GM18858 (cell line): ENCODE results near the gene FBXO22.
"Not testable (repeated sequence)": the region's sequence is repeated elsewhere in the genome, so short reads cannot be mapped to it uniquely, and the experiment has no call there.

Experiments used
- ATAC-seq: cut with Tn5 transposase; IDR thresholded peaks from one replicate; pipeline ENCODE4 v1.9.1; 2021; ENCODE audit not compliant: unreplicated experiment

FBXO22 gene

DNA sequence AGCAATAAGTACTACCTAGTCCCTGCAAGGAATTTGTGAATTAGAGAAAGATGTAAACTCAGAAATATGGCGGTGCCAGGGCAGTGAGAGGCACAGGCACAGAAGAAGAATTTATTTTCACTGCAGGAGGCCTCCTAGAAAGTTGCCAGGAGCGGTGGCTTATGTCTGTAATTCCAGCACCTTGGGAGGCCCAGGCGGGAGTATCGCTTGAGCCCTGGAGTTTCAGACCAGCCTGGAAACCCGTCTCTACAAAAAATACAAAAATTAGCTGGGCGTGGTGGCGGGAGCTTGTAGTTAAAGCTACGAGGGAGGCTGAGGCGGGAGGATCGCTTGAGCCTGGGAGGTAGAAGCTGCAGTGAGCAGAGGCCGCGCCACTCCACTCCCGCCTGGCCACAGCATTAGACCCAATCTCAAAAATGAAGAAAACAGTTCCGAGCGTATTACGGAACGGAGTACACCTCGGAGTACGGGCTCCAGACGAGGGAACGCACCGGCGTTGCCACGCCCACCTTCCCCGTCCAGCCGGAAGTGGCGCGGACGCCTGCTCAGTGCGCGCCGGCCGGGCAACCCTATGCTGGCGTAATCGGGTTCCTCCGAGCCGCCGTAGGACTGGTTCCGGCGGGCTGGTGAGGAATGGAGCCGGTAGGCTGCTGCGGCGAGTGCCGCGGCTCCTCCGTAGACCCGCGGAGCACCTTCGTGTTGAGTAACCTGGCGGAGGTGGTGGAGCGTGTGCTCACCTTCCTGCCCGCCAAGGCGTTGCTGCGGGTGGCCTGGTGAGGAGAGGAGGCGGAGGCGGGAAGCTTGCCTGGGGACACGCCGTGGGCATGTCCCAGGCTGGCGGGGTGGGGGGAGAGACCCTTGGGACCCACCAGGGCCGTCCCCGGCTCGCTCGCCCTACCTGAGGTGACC, at the start of gene FBXO22:
Gene FBXO22, plus strand, starts transcription at position 548 of the 909 bp plus-strand sequence. Its CDS starts 86 bp downstream, at position 634.
- peak; percentile 70 for ATAC-seq

DNA sequence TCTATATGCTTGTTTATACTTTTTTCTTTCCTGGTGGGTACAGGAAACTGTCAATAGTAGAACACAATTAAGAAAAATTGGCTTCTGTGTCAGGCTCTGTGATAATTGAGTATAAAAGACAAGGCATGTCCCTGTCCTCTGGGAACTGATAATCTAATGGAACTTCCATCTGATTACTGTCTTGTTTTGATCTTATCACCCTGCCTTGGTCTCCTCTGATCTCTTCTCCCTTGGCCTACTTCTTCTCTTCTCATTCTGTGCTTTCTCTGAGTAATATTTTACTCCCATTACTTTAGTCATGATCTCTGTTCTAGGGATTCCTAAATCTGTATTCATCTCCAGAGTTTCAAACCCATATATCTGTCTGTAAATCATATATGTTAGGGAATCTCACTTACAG, 45.8 kb upstream of the FBXO22 start:
- ATAC-seq, result no peak

DNA sequence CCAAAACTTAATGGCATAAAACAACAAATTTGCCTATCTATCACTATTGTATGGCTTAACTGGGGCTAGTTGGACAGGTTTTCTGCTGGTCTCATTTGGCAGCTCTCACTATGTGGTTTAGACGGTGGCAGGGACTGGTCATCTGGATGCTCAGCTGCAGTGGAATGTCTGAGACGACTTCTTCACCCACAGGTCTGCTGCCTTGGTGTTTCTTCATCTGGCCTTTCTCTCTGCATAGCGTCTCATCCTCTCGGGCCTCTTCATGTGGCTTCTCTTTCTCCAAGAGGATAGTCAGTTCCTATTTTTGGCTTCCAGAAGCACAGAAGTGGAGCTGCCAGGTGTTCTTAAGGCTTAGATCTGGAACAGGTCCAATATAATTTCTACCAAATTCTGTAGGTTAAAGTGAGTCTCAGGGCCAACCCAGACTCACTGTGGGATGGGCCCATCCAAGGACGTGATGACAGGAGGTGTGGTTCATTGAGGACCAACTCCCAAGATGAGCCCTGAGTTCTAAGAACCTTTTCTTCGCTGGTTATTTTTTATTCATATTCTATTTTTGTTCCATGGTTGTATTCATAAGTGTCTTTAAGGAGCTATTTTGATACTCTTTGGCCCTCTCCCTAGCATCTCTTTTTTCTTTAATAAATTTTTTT, 41.8 kb upstream of the FBXO22 start:
- no peak for ATAC-seq

DNA sequence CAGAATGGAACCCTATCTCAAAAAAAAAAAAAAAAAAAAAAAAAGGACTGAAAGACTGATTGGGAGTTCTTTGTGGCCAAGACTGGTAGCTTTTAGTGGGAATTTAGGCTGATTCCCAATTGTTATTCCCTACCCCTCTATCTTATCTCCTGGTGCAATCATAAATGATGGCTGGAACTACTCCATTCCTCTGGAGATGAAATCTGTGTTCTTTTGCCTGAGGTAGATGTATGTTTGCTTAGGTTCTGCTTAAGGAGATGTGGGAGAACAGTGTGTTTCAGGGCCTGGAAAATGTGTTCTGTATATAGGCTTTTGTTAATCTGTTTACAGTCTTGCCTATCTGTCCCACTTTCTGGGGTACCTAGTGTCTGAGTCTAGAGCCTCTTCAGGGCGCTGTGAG, 40.9 kb upstream of the FBXO22 start:
- ATAC-seq, result no peak

DNA sequence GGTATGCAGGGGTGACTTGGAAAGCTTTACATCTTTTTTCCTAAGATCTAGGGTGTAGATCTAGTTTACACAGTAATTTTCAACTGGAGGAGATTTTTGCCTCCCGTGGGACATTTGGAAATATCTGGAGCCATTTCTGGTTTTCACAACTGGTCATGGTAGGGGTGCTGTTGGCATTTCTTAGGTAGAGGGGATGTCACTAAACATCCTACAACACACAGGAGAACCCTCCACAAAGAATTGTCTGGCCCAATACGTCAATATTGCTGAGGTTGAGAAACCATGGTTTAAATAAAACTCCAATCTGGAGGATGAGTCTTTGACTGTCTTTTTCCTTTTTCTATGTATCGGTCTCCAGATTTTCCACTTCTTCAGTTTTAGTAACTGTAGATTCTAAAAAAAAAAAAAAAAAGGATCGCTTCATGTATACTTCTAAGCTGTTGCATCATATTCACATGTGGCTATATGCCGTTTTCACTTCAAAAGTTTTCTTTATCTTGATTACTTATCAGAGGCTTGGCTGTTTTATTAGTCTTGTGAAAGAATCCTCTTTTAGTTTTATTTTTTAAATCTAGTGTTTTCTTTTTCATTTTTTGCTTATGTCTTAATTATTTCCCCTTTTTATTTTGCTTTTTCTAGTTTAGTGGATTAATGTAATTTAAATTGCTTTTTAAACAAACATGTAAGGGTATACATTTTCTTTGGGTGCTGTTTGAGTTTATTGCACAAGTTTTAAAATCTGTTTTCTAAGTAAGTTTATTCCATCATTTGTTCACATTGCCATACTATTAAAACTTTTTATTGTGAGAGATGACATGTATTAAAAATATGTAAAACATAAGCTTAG, 39.2 kb upstream of the FBXO22 start:
- ATAC-seq, result no peak

DNA sequence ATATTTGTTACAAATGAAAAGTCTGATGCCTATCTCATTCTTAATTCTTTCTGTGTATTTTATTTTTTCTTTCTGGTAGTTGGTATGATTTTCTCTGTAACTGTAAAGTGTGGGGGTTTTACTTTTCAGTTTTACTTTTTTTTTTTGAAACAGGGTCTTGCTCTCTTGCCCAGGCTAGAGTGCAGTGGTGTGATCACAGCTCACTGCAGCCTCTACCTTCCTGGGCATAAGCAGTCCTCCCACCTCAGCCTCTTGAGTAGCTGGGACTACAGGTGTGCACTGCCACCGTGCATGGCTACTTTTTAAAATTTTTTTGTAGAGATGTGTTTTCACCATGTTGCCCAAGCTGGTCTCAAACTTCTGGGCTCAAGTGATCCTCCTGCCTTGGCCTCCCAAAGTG, 37.6 kb upstream of the FBXO22 start:
- ATAC-seq, result not testable (repeated sequence)

DNA sequence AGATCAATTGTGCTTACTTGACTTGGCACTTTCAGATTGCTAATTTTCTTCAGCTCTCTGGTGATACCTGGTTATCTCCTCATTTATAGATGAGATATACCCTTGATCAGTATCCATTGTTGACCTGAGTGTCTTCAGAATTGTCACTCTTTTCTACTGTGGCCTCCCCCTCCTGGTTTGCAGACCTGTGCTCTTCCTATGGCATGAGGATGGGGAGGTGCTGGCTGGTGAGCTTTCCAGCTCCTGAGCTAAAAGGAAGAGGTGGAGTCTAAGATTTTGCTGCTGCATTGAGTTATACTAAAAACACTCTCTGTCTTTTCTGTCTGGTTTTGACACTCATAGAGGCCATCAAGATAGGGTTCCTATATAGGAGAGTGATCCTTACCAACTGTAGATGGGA, 36.8 kb upstream of the FBXO22 start:
- ATAC-seq, result no peak

DNA sequence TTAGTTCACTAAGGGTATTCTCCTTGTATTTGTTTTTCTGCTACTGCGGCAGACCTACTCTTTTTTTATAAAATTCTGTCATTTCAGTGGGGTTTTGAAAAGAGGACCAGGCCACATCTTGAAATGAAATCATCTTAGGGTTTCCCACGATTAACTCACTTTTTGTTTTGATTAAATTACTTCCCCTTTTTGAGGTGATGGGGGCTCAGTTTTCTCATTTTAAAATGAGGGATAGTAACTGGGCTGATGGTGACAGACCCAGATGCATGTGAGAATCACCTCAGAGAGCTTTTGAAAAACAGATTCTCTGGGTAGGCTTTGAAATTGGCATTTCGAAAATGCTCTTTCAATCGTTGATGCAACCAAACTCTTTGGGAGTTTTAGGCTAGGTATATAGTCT, 36.2 kb upstream of the FBXO22 start:
- no peak for ATAC-seq

DNA sequence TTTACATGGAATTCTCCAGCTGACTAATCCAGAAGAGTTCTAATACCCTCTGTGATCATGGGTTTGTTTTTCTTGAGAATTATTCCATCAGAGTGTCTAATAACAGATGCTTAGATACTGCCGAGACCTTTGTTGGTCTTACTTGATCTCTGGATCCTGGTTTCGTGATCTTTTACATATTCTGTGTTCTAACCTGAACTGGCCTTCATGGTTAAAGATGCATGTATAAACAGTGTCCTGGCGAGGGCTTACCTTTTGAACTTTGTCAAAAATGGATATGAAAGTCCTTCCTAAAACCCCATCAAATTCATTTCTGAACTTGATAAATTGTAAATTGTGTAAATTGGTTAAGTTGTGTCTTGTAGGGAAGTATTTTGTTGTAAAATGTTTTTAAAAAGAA, 35.7 kb upstream of the FBXO22 start:
- ATAC-seq, result no peak

DNA sequence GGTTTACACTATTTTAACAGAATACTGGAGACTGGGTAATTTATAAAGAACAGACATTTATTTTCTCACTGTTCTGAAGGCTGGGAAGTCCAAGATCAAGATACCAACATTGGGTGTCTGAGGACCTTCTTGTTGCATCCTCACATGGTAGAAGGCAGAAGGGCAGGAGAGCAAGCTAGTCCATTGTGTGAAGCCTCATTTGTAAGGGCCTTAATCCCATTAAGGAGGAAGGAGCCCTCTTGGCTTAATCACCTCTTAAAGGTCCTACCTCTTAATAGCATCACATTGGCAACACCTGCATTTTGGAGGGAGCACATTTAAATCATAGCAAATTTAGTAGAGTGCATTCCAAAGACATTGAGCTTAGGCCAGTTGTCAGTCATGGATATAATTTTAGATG, 34.2 kb upstream of the FBXO22 start:
- no peak for ATAC-seq

DNA sequence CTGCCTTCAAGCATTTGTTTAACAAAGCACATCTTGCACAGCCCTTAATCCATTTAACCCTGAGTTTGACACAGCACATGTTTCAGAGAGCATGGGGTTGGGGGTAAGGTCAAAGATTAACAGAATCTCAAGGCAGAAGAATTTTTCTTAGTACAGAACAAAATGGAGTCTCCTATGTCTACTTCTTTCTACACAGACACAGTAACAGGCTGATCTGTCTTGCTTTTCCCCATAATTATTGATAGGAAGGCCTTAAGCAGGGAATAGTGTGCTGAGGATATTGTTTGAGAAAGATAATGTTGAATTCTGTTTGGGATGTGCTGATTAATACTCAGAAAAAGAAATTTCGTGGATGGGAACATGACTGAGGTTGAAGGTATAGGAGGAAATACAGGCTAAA, 32.1 kb upstream of the FBXO22 start:
- ATAC-seq, result not testable (repeated sequence)

DNA sequence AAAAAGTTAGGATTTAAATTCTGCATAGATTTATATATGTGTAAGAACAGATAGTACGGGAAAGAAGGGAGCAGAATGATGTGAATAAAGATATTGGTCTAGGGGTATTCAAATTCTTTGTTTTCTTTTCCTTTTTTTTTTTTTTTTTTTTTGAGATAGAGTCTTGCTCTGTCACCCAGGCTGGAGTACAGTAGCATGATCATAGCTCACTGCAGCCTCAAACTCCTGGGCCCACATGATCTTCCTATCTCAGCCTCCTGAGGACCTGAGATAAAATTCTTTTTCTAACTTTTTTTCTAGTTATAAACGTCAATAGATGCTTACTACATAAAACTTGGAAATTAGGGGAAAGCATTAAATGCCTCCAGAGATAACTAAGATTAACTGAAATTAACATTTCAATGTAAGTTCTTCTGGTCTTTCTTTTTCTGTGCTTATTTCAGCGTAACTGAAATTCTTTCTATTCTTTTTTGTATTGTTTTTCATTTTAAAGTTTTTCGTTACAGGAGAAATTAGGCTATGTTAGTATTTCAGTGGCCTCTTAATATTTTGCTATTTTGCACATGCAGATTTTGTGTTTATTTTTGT, 31.2 kb upstream of the FBXO22 start:
- no peak for ATAC-seq

DNA sequence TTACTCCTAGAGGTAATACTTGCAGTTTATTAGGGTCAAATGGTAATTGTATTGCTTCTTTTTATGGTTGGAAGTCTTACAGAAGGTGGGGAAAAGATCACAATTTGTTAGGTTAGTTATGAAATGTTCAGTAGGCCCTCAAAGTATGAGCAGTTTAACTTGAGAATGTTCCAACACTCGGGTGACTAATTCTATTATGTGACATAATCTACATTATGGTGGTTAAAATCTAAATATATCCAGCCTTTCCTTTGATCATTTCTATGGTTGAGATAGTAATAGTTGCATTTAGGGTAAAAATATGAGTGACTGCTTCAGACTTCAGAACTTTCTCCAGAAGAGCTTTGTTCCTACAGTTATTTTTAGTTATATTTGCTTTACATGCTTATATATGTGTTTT, 19.6 kb upstream of the FBXO22 start:
- ATAC-seq, result no peak

DNA sequence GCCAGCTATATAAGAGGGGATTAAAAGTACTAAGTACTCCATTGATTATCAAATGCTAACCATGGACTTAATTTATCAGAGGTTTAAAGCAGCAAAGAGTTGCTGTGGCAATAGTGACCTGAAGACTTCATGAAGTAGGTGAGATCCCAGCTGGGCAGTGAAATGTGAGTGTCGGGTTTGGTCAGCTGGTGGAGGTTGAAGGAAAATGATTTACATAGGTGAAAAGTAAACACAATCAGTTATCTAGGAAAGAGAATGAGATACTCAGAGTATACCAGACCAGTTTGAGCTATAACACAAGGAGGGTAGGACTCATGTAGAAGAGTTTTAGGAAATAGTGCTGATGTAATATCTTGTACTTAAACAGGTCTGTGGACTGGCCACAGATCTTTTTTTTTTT, 16.5 kb upstream of the FBXO22 start:
- no peak for ATAC-seq

DNA sequence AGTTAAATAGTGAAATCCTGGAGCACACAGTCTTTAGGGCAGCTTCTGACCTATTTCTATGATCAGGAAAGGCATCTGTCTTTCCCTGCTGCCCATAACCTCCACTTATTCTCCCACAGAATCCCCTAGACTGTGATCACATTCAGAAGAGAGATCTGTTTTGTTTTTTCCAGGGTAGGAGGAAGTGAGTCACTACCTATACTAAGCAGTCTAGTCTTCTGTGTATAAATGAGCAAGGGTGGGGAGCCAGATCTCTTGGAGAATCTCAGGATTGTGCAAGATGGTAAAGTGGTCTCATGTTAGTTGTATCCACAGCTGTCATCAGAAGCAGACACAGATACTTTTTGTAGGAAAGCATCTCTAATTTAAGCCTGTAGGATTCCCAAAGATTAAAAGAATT, 11.8 kb upstream of the FBXO22 start:
- ATAC-seq, result no peak

DNA sequence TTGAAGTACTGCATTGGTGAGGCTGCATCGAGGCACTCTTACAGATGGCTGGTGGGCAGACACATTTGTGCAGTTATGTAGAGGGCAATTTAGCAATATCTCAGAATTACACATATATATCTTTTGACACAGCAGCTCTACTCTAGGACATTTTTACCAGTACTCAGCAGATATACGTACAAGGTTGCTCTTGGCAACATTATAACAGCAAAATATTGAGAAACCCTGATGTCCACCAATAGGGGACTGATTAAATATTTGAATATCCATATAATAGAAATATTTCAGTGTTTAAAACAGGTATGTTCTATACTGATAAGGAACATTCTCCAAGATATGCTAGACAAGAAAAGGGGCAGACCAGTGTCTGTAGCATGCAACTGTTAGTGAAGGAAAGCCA, 7.9 kb upstream of the FBXO22 start:
- ATAC-seq, result no peak

DNA sequence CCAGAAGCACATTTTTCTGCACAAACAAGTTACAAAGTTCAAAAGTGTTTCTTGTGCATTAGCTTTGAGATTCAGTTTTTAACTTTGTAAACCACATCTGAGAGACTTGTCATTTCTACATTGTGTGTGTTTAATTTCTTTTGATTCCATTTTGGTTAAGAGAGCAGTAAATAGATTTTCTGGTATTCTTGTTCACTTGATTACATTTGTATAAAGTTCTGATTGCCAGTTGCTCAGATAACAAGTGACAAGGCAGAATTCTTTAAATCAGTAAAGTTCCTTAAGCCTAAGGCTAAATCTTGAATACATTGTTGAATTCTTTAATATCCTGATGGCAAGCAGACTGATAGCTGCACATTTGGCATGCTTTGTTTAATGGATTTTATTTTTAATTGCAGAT, 3.1 kb upstream of the FBXO22 start:
- no peak for ATAC-seq

DNA sequence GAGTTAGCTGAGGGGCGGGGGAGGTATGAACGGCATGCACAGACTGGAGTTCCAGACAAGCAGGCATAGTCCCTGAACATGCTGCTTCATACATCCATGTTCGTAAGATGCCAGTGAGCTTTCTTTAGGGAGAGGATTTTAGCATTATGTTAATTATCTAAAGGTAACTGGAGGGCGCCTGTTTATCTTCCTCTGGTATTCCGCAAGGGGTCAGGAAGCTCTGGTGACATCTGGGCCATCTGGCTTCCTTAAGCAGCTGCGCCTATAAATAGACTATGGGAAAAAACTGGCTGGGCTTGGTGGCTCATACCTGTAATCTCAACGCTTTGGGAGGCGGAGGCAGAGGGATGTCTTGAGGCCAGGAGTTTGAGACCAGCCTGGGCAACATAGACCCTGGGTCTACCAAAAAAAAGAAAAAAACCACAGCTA, 1.5 kb upstream of the FBXO22 start:
- ATAC-seq, result no peak

DNA sequence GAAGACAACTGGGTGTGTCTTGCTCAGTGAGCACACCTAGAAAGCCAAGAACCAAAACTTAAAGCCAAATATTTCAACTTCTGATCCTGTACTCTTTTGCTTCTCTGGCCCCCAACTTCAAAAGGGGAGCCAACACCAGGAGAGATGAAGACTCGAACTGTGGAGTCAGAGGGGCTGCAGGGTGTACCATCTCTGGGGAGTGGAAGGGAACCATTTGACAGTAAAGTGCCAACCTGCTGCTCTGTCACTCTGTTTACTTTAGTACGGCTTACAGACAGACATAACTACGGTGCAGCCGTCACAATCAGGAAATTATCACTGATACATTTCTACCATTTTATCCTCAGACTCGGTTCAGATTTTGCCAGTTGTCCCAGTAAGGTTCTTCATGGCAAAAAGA, 1.6 kb downstream of the FBXO22 start:
- no peak for ATAC-seq

DNA sequence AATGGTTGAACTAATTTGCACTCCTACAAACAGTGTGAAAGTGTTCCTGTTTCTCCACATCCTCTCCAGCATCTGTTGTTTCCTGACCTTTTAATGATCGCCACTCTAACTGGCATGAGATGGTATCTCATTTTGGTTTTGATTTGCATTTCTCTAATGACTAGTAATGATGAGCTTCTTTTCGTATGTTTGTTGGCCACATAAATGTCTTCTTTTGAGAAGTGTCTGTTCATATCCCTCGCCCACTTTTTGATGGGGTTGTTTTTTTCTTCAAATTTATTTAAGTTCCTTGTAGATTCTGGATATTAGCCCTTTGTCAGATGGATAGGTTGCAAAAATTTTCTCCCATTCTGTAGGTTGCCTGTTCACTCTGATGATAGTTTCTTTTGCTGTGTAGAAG, 6.7 kb downstream of the FBXO22 start:
- not testable (repeated sequence) for ATAC-seq

DNA sequence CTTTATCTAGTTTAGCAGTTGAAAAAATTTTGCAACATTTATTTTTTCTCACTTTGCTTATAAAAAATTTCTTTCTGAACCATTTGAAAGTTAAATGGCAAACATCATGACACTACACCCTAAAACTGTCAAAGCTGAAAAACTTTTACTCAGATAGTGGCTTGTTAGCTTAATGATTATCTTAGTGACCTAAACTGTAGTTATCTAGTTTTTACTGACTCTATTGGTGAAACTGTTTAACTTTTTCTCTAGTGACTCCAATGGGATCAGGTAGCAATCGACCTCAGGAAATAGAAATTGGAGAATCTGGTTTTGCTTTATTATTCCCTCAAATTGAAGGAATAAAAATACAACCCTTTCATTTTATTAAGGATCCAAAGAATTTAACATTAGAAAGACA, 13.3 kb downstream of the FBXO22 start:
- ATAC-seq, result no peak
